Brain microvascular endothelial cell (primary cell): ENCODE data around the gene AVP.
A peak's percentile ranks its signal among the peaks of the same experiment; 100 is the strongest.
"Not testable (repeated sequence)": the region's sequence is repeated elsewhere in the genome, so short reads cannot be mapped to it uniquely, and the experiment has no call there.

Source experiments
- DNase-seq: peaks from one replicate; pipeline ENCODE4 v3.0.0-alpha.2; 2020
- H3K27ac ChIP-seq: fragments of 250-450 bp; sonication (Bioruptor Pico); 2 replicates; pipeline ENCODE4 v1.5.1; 2020; ENCODE audit warnings: mild to moderate bottlenecking, moderate library complexity
- H3K27me3 ChIP-seq: fragments of 250-450 bp; sonication (Bioruptor Pico); replicated peaks from 2 replicates; pipeline ENCODE4 v1.5.1; 2020; ENCODE audit warnings: mild to moderate bottlenecking
- H3K36me3 ChIP-seq: fragments of 250-450 bp; sonication (Bioruptor Pico); replicated peaks from 2 replicates; pipeline ENCODE4 v1.5.1; 2020; ENCODE audit warnings: mild to moderate bottlenecking
- H3K4me3 ChIP-seq: 2 replicates; pipeline ENCODE4 v1.5.1; 2011; ENCODE audit warnings: low read depth, mild to moderate bottlenecking, control low read depth, low read length, moderate library complexity
- in situ Hi-C: cut with HindIII; loops from 2 replicates; pipeline ENCODE4 v1.10.0; 2017; ENCODE audit warnings: low sequenced_read_pairs, low pct_ligation_motif_present
- TF ChIP-seq, protein P1 (sequence below): IDR thresholded peaks from 2 replicates; pipeline ENCODE4 v1.5.1; 2011; ENCODE audit warnings: low read depth, mild to moderate bottlenecking, moderate library complexity, low read length, control low read depth, inconsistent platforms; ENCODE audit errors: missing control alignments

AVP gene

DNA sequence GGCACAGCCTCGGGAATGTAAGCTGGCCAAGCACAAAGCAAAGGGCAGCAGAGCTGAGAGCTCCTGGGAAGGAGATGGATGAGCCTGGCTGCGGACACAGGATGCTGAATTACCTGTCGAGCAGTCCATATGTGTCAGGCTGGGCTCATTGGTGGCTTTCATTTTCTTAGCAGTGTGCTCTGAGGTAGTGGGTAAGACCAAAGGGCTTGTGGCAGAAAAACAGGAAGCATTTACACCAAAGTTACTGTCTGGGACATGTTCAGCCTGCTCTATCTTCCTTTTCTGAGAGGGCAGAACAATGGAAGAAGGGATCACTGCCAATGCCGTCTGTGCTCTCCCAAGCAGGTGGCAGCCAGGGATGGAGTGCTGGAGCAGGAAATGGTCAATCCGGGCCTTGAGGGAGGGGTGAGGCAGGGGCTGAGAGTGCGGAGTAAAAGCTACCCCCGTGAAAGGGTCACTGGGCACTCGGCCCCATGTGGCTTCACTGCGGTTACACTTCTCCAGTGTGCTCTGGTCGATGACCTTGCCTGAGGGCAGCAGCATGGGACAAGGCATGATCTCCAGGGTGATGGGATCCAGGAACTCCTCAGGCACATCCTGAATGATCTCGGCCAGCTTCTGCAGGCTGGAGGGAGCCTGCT is 36.9 kb upstream of the AVP start:
- no peak for DNase-seq
- Histone ChIP-seq H3K27ac (no peak overlapping the region), H3K36me3 (peaks cover 11% of the 10 kb centered on the region), H3K27me3 (no peaks in the 10 kb centered on the region), H3K4me3 (no peak overlapping the region)
- in situ Hi-C loops, result no loop called here
- TF ChIP-seq, protein P1, sequence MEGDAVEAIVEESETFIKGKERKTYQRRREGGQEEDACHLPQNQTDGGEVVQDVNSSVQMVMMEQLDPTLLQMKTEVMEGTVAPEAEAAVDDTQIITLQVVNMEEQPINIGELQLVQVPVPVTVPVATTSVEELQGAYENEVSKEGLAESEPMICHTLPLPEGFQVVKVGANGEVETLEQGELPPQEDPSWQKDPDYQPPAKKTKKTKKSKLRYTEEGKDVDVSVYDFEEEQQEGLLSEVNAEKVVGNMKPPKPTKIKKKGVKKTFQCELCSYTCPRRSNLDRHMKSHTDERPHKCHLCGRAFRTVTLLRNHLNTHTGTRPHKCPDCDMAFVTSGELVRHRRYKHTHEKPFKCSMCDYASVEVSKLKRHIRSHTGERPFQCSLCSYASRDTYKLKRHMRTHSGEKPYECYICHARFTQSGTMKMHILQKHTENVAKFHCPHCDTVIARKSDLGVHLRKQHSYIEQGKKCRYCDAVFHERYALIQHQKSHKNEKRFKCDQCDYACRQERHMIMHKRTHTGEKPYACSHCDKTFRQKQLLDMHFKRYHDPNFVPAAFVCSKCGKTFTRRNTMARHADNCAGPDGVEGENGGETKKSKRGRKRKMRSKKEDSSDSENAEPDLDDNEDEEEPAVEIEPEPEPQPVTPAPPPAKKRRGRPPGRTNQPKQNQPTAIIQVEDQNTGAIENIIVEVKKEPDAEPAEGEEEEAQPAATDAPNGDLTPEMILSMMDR, result no peak

DNA sequence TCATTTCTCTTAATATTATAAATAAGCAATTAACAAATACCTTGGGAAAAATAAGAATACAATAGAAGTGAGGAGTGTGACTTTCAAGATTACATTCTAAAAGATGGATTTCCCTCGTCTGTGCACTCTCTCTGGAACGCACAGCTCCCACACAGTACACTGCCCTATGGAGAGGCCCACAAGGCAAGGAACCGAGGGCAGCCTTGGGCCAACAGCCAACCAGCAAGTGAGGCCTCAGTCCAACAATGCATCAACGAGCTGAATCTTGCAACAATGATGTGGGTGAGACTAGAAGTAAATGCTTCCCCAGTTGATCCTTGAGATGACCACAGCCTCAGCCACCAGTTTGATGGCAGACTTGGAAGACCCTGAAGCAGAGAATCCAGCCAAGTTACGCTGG is 34.5 kb upstream of the AVP start:
- no peak overlapping the region for H3K27ac ChIP-seq
- peaks cover 11% of the 10 kb centered on the region for H3K36me3 ChIP-seq
- TF ChIP-seq, protein P1, result no peak
- in situ Hi-C loops, result no loop called here
- H3K27me3 ChIP-seq, result no peaks in the 10 kb centered on the region
- H3K4me3 ChIP-seq, result no peak overlapping the region
- no peak for DNase-seq

DNA sequence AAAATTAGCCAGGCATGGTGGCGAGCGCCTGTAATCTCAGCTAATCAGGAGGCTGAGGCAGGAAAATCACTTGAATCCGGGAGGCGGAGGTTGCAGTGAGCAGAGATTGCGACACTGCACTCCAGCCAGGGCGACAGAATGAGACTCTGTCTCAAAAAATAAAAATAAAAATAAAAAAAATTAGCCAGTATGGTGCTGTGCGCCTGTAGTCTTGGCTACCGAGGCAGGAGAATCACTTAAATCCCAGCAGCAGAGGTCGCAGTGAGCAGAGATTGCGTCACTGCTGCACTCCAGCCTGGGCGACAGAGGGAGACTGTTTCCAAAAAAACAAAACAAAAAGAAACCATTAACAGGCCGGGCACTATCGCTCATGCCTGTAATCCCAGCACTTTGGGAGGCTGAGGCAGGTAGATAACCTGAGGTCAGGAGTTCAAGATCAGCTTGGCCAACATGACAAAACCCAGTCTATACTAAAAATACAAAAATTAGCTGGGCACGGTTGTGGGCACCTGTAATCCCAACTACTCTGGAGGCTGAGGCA is 33.4 kb upstream of the AVP start:
- H3K4me3 ChIP-seq, H3K27me3 ChIP-seq, in situ Hi-C loops, H3K27ac ChIP-seq: not testable (repeated sequence)
- DNase-seq, result peak; percentile 77
- peaks cover 11% of the 10 kb centered on the region for H3K36me3 ChIP-seq
- TF ChIP-seq, protein P1, result peak; percentile 80

DNA sequence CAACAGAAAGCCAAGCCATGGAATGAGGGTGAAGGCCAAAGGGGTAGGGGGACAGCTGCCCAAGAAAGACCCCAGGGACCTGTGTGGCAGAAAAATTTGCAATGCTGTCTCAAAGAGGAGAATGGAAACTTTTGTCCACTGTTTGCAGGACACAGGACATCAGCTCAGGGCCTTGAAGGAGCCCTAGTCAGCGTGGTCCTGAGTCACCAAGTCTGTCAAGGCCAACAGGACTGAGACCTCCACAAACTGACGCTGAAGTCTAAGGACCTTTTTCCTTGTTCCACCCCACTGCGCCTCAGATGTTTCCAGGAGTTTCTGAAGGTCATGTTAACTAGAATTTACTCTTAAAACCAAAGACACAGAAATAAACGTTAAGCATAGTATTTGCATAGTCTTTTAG is 31.8 kb upstream of the AVP start:
- in situ Hi-C loops, result no loop called here
- peaks cover 4% of the 10 kb centered on the region for H3K36me3 ChIP-seq

DNA sequence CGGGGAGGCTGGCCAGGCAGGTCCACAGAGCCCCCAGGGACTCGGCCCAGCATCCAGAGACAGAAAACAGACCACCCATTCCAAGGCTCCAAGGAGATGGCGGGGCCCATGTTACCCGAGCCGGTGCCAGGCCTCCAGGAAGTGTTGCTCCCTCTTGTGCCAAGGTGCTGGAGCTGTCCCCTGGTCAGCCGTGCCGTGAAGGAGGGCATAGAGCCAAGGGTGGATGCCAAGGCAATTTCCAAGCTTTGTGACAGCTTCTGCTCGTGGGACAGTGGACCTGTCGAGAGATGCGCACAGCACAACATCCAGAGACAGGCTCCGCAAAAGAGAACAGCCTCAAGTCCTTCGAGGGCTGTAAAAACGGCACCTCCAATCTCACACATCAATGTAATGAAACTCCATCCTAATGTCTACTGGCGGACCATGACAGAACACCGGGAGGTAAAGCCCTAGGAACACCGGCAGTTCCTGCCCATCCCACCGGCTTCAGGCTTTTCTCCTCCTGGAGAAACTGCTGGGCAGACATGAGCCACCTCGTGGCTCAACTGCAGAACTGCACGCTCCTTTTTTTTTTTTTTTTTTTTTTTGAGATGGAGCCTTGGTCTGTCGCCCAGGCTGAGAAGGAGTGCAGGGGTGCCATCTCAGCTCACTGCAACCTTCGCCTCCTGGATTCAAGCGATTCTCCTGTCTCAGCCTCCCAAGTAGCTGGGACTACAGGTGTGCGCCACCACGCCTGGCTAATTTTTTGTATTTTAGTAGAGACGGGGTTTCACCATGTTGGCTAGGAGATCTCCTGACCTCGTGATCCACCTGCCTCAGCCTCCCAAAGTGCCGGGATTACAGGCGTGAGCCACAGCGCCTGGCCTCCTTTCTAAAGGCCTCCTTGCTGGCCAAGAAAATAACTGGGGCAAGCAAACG is 30.9 kb upstream of the AVP start:
- Histone ChIP-seq H3K27me3 (no peaks in the 10 kb centered on the region), H3K36me3 (no peaks in the 10 kb centered on the region), H3K4me3 (no peak overlapping the region), H3K27ac (no peak overlapping the region)
- TF ChIP-seq, protein P1, result peak; percentile 83
- in situ Hi-C loops, result no loop called here
- peak; percentile 25 for DNase-seq

More for the DNA sequence above, 31.8 kb upstream of the AVP start:
- Histone ChIP-seq H3K27ac (no peak overlapping the region), H3K27me3 (no peaks in the 10 kb centered on the region), H3K4me3 (no peak overlapping the region)
- TF ChIP-seq, protein P1, result no peak
- DNase-seq, result no peak
